Endothelial cell of umbilical vein (primary cell): Measurements from ENCODE around the gene SLC25A27. TPM values are rescaled to one million over a fixed set of nuclear protein-coding genes. Genes with fewer than 3 reads are reported as not detected.

Experiments
- BruUV-seq: library from RNA; stranded (reverse); fragments of 400-500 nt; replicated peaks from 2 replicates; lab custom pipeline; 2021; lab: Mats Ljungman, UMichigan
- CTCF ChIA-PET: fragments of 300-600, 350-600 bp; sonication (Branson Sonifier 250); formaldehyde crosslinking; loops from one replicate; lab custom pipeline; 2021; ENCODE audit warnings: antibody characterized with exemption, inconsistent platforms; lab: Charles Lee
- POLR2A ChIA-PET: fragments of 300-600, 350-600 bp; sonication (Branson Sonifier 250); formaldehyde crosslinking; loops from one replicate; lab custom pipeline; 2021; ENCODE audit warnings: antibody characterized with exemption, inconsistent platforms; lab: Charles Lee
- DNase-seq: peaks from one replicate; pipeline ENCODE4 v3.0.0-alpha.2; 2011; ENCODE audit warnings: low read depth, low spot score
- FAIRE-seq: peaks from 2 replicates; lab custom pipeline; 2011; peaks lifted over from hg19 to GRCh38; lab: Jason Lieb, UNC
- H2AFZ ChIP-seq: 2 replicates; pipeline ENCODE4 v1.6.0; 2012; ENCODE audit warnings: low read depth, low read length, control low read depth, inconsistent platforms
- H3K27ac ChIP-seq: 2 replicates; pipeline ENCODE4 v1.5.1; 2011; ENCODE audit warnings: low read depth, mild to moderate bottlenecking, control low read depth, low read length, moderate library complexity; ENCODE audit not compliant: insufficient read depth
- H3K27me3 ChIP-seq, 2 experiments: 2 replicates each; pipeline versions ENCODE4 v1.6.0 to v1.6.1; 2011; ENCODE audit warnings: low read length in 2 of 2, mixed read lengths in 1 of 2; ENCODE audit not compliant: control insufficient read depth in 2 of 2, insufficient read depth in 2 of 2
- H3K36me3 ChIP-seq, 2 experiments: 2 replicates in 1 of 2; 3 replicates in 1 of 2; pipeline ENCODE4 v1.5.1; 2011; ENCODE audit warnings: low read length in 2 of 2, mild to moderate bottlenecking in 1 of 2, moderate library complexity in 1 of 2; ENCODE audit not compliant: control insufficient read depth in 2 of 2, insufficient read depth in 2 of 2; ENCODE audit errors: extremely low read depth in 1 of 2
- H3K4me1 ChIP-seq: 3 replicates; pipeline ENCODE4 v1.5.1; 2011; ENCODE audit warnings: mild to moderate bottlenecking, low read length; ENCODE audit not compliant: control insufficient read depth, insufficient read depth; ENCODE audit errors: extremely low read depth
- H3K4me2 ChIP-seq: 2 replicates; pipeline ENCODE4 v1.6.1; 2011; ENCODE audit warnings: low read length, control low read depth, mixed read lengths; ENCODE audit not compliant: insufficient read depth
- H3K4me3 ChIP-seq, 3 experiments: fragments of 200-600 bp in 1 of 3; sonication (generic), shearing (Covaris generic) in 1 of 3; replicated peaks in 1 of 3; 2 replicates each; pipeline ENCODE4 v1.5.1; 2011 to 2016; ENCODE audit warnings: control low read depth in 3 of 3, low read length in 3 of 3, mild to moderate bottlenecking in 2 of 3, inconsistent platforms in 1 of 3, low read depth in 1 of 3, moderate library complexity in 1 of 3; ENCODE audit not compliant: insufficient read depth in 1 of 3
- H3K79me2 ChIP-seq: 2 replicates; pipeline ENCODE4 v1.6.0; 2012; ENCODE audit warnings: low read length, inconsistent platforms; ENCODE audit not compliant: control insufficient read depth, insufficient read depth
- H3K9ac ChIP-seq: replicated peaks from 2 replicates; pipeline ENCODE3; 2011; ENCODE audit warnings: low read length, control low read depth; ENCODE audit not compliant: insufficient read depth; ENCODE audit errors: extremely low read depth
- H3K9me1 ChIP-seq: replicated peaks from 3 replicates; pipeline ENCODE4 v1.6.0; 2011; ENCODE audit warnings: mild to moderate bottlenecking, low read length; ENCODE audit not compliant: control insufficient read depth, insufficient read depth; ENCODE audit errors: extremely low read depth
- H3K9me3 ChIP-seq: replicated peaks from 2 replicates; pipeline ENCODE4 v1.5.1; 2012; ENCODE audit warnings: low read length, inconsistent platforms; ENCODE audit not compliant: control insufficient read depth, insufficient read depth
- H4K20me1 ChIP-seq: replicated peaks from 2 replicates; pipeline ENCODE3; 2011; ENCODE audit warnings: mild to moderate bottlenecking, low read length; ENCODE audit not compliant: control insufficient read depth, insufficient read depth; ENCODE audit errors: extremely low read depth
- EZH2 ChIP-seq: IDR thresholded peaks from 2 replicates; pipeline ENCODE4 v1.6.1; 2012; ENCODE audit warnings: borderline replicate concordance, low read depth, mild to moderate bottlenecking, moderate library complexity, low read length, inconsistent platforms; ENCODE audit not compliant: severe bottlenecking
- FOS ChIP-seq: IDR thresholded peaks from 2 replicates; pipeline ENCODE4 v1.6.1; 2011; ENCODE audit warnings: mild to moderate bottlenecking, low read length, moderate library complexity, borderline replicate concordance; ENCODE audit not compliant: insufficient read depth
- GATA2 ChIP-seq: IDR thresholded peaks from 2 replicates; pipeline ENCODE4 v1.7.0; 2011; ENCODE audit warnings: low read depth, mild to moderate bottlenecking, moderate library complexity, mixed read lengths, low read length; ENCODE audit not compliant: insufficient read length, insufficient read depth
- JUN ChIP-seq: IDR thresholded peaks from 2 replicates; pipeline ENCODE4 v1.6.1; 2011; ENCODE audit warnings: borderline replicate concordance, low read depth; ENCODE audit not compliant: insufficient read length, insufficient read depth
- MAX ChIP-seq: IDR thresholded peaks from 2 replicates; pipeline ENCODE4 v1.6.1; 2011; ENCODE audit not compliant: insufficient read depth, insufficient read length
- dilution Hi-C: fragments of 300-500 bp; cut with MboI; formaldehyde crosslinking; loops from one replicate; pipeline ENCODE4 v1.15.0; 2019; ENCODE audit warnings: low sequenced_read_pairs; ENCODE audit not compliant: extremely low pct_ligation_motif_present
- intact Hi-C: fragments of 100-400 bp; cut with micrococcal nuclease; formaldehyde crosslinking; loops from one replicate; pipeline ENCODE4 v1.10.0; 2022
- polyA plus RNA-seq, 4 experiments: library from polyadenylated mRNA; depleted of rRNA in 3 of 4; stranded (reverse) in 3 of 4; unstranded in 1 of 4; fragments of >200 nt; gene quantifications; 2 replicates each; pipeline versions ENCODE4 v1.2.1 to v1.2.3, GENCODE V29; 2011 to 2012; ENCODE audit warnings: missing spikeins in 1 of 4
- total RNA-seq: library from RNA; stranded (reverse); gene quantifications from 2 replicates; pipeline ENCODE4 v1.2.3, GENCODE V29; 2021
- TF ChIP-seq, protein P1 (sequence below), 2 donors: IDR thresholded peaks; 1 replicate in 1 of 2; 2 replicates in 1 of 2; pipeline ENCODE4 v1.5.1; 2011; ENCODE audit warnings: low read length in 2 of 2, mild to moderate bottlenecking in 2 of 2, moderate library complexity in 2 of 2, control low read depth in 1 of 2, inconsistent platforms in 1 of 2, low read depth in 1 of 2; ENCODE audit not compliant: insufficient read depth in 1 of 2; ENCODE audit errors: extremely low read depth in 1 of 2

SLC25A27 gene
- total and polyA plus RNA-seq, 2 donors (not counting 3 experiments of a cell fraction or from before 2014, with no cell fraction given): 3.3 to 4.0 TPM

- no TSS peak for BruUV-seq
- dilution Hi-C loops (no loop called here), intact Hi-C loops (no loop called here)
- Histone ChIP-seq H3K79me2 (no peaks in the 10 kb centered on the region), H3K27me3 (no peaks in the 10 kb centered on the region), H3K9me1 (no peaks in the 10 kb centered on the region), H3K4me1 (no peaks in the 10 kb centered on the region), H3K4me2 (no peak overlapping the region), H3K36me3 (no peaks in the 10 kb centered on the region), H2AFZ (no peak overlapping the region), H4K20me1 (no peaks in the 10 kb centered on the region), H3K27ac (no peak overlapping the region), H3K9ac (no peak overlapping the region), H3K9me3 (no peaks in the 10 kb centered on the region), H3K4me3 (no peak overlapping the region)
- no peak for FAIRE-seq
- ChIA-PET CTCF (no interaction called here), POLR2A (no interaction called here)
- no peak for TF ChIP-seq JUN
- TF ChIP-seq EZH2: no peak
- no peak for TF ChIP-seq MAX
- no peak for TF ChIP-seq FOS
- no peak for DNase-seq
These were observed 14.1 kb upstream of the SLC25A27 start for GRCh38 chr6:46638650-46639049.

DNA sequence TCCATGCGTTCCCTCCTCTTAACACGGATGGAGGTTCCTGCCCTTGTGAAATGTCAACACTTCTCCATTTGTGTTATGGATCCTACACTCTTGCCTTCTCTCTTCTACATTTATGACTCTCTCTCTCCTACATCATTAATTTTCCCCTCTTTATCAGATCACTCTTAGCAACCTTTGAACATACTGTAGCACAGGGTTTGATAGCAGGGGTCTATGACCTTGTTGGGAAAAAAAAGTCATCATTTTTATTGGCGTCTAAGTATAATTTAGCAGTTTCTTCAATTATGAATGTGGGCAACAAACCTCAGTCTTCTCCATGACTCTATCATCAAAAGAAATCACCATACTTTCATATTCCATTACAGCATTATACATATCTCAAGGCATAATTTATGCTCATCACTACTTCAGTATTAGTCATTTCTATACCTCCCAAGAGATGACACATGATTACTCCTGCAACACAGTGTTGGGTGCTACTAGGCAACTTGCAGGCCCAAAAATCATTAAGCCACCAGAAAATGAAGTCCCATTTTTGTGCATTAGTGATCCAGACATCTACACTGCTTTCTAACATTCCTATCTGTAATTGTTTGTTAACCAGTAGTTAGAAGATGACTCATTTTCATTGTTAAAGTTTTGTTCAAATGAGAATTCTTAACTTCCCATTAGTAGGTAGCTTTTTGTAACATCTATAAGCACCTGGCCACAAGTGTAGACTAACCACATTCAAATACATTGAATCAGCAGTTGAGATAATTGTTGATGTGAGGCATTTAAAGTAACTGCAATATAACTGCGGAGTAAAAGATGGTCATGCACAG is 9.6 kb upstream of the SLC25A27 start:
- H3K27ac ChIP-seq: no peak overlapping the region
- H3K4me3 ChIP-seq: no peak overlapping the region
- DNase-seq (no peak), FAIRE-seq (no peak)
- ChIA-PET CTCF (no interaction called here), POLR2A (no interaction called here)
- H4K20me1 ChIP-seq: no peaks in the 10 kb centered on the region
- BruUV-seq: no TSS peak
- dilution Hi-C loops (no loop called here), intact Hi-C loops (no loop called here)
- H3K4me2 ChIP-seq: no peak overlapping the region
- no peaks in the 10 kb centered on the region for H3K79me2 ChIP-seq
- no peaks in the 10 kb centered on the region for H3K4me1 ChIP-seq
- no peaks in the 10 kb centered on the region for H3K9me3 ChIP-seq
- no peak overlapping the region for H3K9ac ChIP-seq
- H3K27me3 ChIP-seq: peaks cover 0 to 9% of the 10 kb centered on the region in 2 experiments
- TF ChIP-seq EZH2 (no peak), GATA2 (no peak), JUN (no peak), MAX (no peak)
- TF ChIP-seq, protein P1, sequence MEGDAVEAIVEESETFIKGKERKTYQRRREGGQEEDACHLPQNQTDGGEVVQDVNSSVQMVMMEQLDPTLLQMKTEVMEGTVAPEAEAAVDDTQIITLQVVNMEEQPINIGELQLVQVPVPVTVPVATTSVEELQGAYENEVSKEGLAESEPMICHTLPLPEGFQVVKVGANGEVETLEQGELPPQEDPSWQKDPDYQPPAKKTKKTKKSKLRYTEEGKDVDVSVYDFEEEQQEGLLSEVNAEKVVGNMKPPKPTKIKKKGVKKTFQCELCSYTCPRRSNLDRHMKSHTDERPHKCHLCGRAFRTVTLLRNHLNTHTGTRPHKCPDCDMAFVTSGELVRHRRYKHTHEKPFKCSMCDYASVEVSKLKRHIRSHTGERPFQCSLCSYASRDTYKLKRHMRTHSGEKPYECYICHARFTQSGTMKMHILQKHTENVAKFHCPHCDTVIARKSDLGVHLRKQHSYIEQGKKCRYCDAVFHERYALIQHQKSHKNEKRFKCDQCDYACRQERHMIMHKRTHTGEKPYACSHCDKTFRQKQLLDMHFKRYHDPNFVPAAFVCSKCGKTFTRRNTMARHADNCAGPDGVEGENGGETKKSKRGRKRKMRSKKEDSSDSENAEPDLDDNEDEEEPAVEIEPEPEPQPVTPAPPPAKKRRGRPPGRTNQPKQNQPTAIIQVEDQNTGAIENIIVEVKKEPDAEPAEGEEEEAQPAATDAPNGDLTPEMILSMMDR (IDR thresholded peaks at IDR 0.05; ENCODE audit: extremely low read depth in 1 of 2, insufficient read depth in 1 of 2, low read depth in 1 of 2, low read length in 2 of 2): no peak
- no peak overlapping the region for H2AFZ ChIP-seq
- H3K36me3 ChIP-seq: no peaks in the 10 kb centered on the region
- H3K9me1 ChIP-seq: no peaks in the 10 kb centered on the region
